ENCODE measurements around the gene CA5A.

- TF ChIP-seq CTCF (IDR thresholded peaks at IDR 0.05) (no peak), POLR2AphosphoS5 (IDR thresholded peaks at IDR 0.05) (no peak)
Observed at GRCh38 chr16:87847785-87848675, 88.3 kb downstream of the CA5A start.
